IPS-18a (cell line): ENCODE results near the gene SDK1.

Experiments
- H3K27ac ChIP-seq: one replicate; pipeline ENCODE4 v1.5.1; 2013; ENCODE audit warnings: low read length
- H3K27me3 ChIP-seq: one replicate; pipeline ENCODE4 v1.6.1; 2013; ENCODE audit warnings: mild to moderate bottlenecking, low read length; ENCODE audit not compliant: control insufficient read depth, insufficient read depth
- H3K36me3 ChIP-seq: one replicate; pipeline ENCODE4 v1.6.1; 2013; ENCODE audit warnings: low read depth, low read length; ENCODE audit not compliant: control insufficient read depth
- H3K4me1 ChIP-seq: one replicate; pipeline ENCODE4 v1.6.1; 2013; ENCODE audit warnings: low read depth, low read length; ENCODE audit not compliant: control insufficient read depth
- H3K4me3 ChIP-seq: one replicate; pipeline ENCODE4 v1.5.1; 2013; ENCODE audit warnings: low read length
- H3K9ac ChIP-seq: one replicate; pipeline ENCODE4 v1.6.1; 2013; ENCODE audit warnings: mild to moderate bottlenecking, low read length, moderate library complexity
- H3K9me3 ChIP-seq: one replicate; pipeline ENCODE4 v1.6.1; 2013; ENCODE audit warnings: low read depth, low read length; ENCODE audit not compliant: control insufficient read depth

SDK1 gene

GRCh38 chr7:3300651-3301448, at the start of gene SDK1:
SDK1 (plus strand) TSS chr7:3301252; CDS start chr7:3301587, 335 bp downstream.
- Histone ChIP-seq H3K4me1 (peaks cover 6% of the 10 kb centered on the region), H3K27me3 (peaks cover 29% of the 10 kb centered on the region), H3K27ac (no peak within 1 kb of the TSS), H3K4me3 (peak within 1 kb of the TSS; percentile 68), H3K36me3 (no peaks in the 10 kb centered on the region), H3K9me3 (no peaks in the 10 kb centered on the region), H3K9ac (peak within 1 kb of the TSS; percentile 22)

- Histone ChIP-seq H3K4me1 (peaks cover 2% of the 10 kb centered on the region), H3K27me3 (no peaks in the 10 kb centered on the region), H3K36me3 (no peaks in the 10 kb centered on the region), H3K4me3 (no peak overlapping the region), H3K27ac (no peak overlapping the region), H3K9ac (no peak overlapping the region), H3K9me3 (no peaks in the 10 kb centered on the region)
Observed at GRCh38 chr7:3254718-3255117, 46.3 kb upstream of the SDK1 start.

GRCh38 chr7:3259711-3260400, 41.2 kb upstream of the SDK1 start:
- Histone ChIP-seq H3K4me1 (peaks cover 4% of the 10 kb centered on the region), H3K36me3 (no peaks in the 10 kb centered on the region), H3K27ac (no peak overlapping the region), H3K4me3 (no peak overlapping the region), H3K9me3 (no peaks in the 10 kb centered on the region), H3K27me3 (no peaks in the 10 kb centered on the region), H3K9ac (no peak overlapping the region)

GRCh38 chr7:3260401-3260715, 40.7 kb upstream of the SDK1 start:
- Histone ChIP-seq H3K9me3 (no peaks in the 10 kb centered on the region), H3K27ac (no peak overlapping the region), H3K36me3 (no peaks in the 10 kb centered on the region), H3K9ac (no peak overlapping the region), H3K27me3 (no peaks in the 10 kb centered on the region), H3K4me3 (no peak overlapping the region), H3K4me1 (peaks cover 4% of the 10 kb centered on the region)

- Histone ChIP-seq H3K9me3 (no peaks in the 10 kb centered on the region), H3K4me1 (peaks cover 1% of the 10 kb centered on the region), H3K4me3 (no peak overlapping the region), H3K36me3 (no peaks in the 10 kb centered on the region), H3K27me3 (no peaks in the 10 kb centered on the region), H3K9ac (no peak overlapping the region), H3K27ac (no peak overlapping the region)
Observed at GRCh38 chr7:3264693-3265339, 36.2 kb upstream of the SDK1 start.

GRCh38 chr7:3265388-3265787, 35.7 kb upstream of the SDK1 start:
- H3K4me3 ChIP-seq = no peak overlapping the region
- no peaks in the 10 kb centered on the region for H3K27me3 ChIP-seq
- H3K4me1 ChIP-seq = no peaks in the 10 kb centered on the region
- H3K9me3 ChIP-seq = no peaks in the 10 kb centered on the region
- no peak overlapping the region for H3K9ac ChIP-seq
- no peak overlapping the region for H3K27ac ChIP-seq
- H3K36me3 ChIP-seq = no peaks in the 10 kb centered on the region

- Histone ChIP-seq H3K36me3 (no peaks in the 10 kb centered on the region), H3K27me3 (no peaks in the 10 kb centered on the region), H3K4me3 (no peak overlapping the region), H3K4me1 (no peaks in the 10 kb centered on the region), H3K27ac (no peak overlapping the region), H3K9ac (no peak overlapping the region), H3K9me3 (no peaks in the 10 kb centered on the region)
Observed at GRCh38 chr7:3266240-3266639, 34.8 kb upstream of the SDK1 start.

GRCh38 chr7:3267966-3268690, 32.9 kb upstream of the SDK1 start:
- H3K9ac ChIP-seq = no peak overlapping the region
- no peak overlapping the region for H3K27ac ChIP-seq
- H3K27me3 ChIP-seq = no peaks in the 10 kb centered on the region
- no peaks in the 10 kb centered on the region for H3K4me1 ChIP-seq
- no peaks in the 10 kb centered on the region for H3K9me3 ChIP-seq
- no peak overlapping the region for H3K4me3 ChIP-seq
- no peaks in the 10 kb centered on the region for H3K36me3 ChIP-seq

- no peak overlapping the region for H3K9ac ChIP-seq
- no peaks in the 10 kb centered on the region for H3K9me3 ChIP-seq
- H3K4me3 ChIP-seq = no peak overlapping the region
- H3K36me3 ChIP-seq = no peaks in the 10 kb centered on the region
- no peaks in the 10 kb centered on the region for H3K4me1 ChIP-seq
- no peaks in the 10 kb centered on the region for H3K27me3 ChIP-seq
- H3K27ac ChIP-seq = no peak overlapping the region
Observed at GRCh38 chr7:3270362-3270761, 30.7 kb upstream of the SDK1 start.

GRCh38 chr7:3271298-3271697, 29.8 kb upstream of the SDK1 start:
- H3K4me1 ChIP-seq = no peaks in the 10 kb centered on the region
- H3K9ac ChIP-seq = no peak overlapping the region
- H3K4me3 ChIP-seq = no peak overlapping the region
- H3K27ac ChIP-seq = no peak overlapping the region
- no peaks in the 10 kb centered on the region for H3K9me3 ChIP-seq
- H3K36me3 ChIP-seq = no peaks in the 10 kb centered on the region
- no peaks in the 10 kb centered on the region for H3K27me3 ChIP-seq

GRCh38 chr7:3272691-3273141, 28.3 kb upstream of the SDK1 start:
- Histone ChIP-seq H3K27ac (no peak overlapping the region), H3K9ac (no peak overlapping the region), H3K4me1 (no peaks in the 10 kb centered on the region), H3K36me3 (no peaks in the 10 kb centered on the region), H3K9me3 (no peaks in the 10 kb centered on the region), H3K27me3 (no peaks in the 10 kb centered on the region), H3K4me3 (no peak overlapping the region)
